ENCODE data around the gene SUGP1.

DNA sequence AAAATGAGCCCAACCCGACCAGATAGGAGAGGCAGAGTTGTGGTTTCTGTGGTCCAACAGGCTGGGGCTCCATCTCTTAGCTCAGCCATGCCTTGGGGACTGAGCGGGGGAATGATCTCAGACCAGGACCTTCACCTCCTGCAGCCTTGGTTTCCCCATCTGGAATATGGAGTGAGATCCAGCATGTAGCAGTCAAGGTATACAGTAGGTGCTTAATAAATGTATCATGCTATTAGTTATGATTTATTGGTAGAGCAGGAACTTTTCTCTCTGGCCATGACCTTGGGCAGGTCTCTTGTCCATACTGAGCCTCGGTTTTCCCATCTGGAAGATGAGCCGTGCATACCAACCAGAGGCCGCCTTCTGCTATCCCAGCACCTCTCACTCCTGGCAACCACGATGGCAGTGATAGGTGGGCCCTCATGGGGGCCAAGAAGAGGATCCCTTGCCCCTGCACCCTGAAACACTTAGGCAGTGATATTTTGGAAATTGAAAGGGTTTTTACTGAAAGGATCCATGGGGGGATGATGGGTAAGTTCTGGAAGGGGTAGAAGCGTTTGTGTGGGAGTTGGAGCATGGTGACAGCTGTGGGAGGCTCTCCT, 56.3 kb downstream of the SUGP1 start:
- TF ChIP-seq POLR2A (IDR thresholded peaks at IDR 0.05; ENCODE audit: low read depth, low read length) (no peak), POLR2AphosphoS5 (IDR thresholded peaks at IDR 0.05; ENCODE audit: low read depth, low read length) (no peak), TAF1 (IDR thresholded peaks at IDR 0.05; ENCODE audit: borderline replicate concordance, low read depth, low read length) (no peak)
